GM12801 (cell line): ENCODE results near the gene HTRA3.

Experiments
- TF ChIP-seq, protein P1 (sequence below): IDR thresholded peaks from one replicate; pipeline ENCODE4 v1.5.1; 2011; ENCODE audit warnings: control low read depth; ENCODE audit not compliant: insufficient read length; ENCODE audit errors: extremely low read depth

Gene HTRA3

GRCh38 chr4:8224975-8225625 is 44.5 kb upstream of the HTRA3 start:
- TF ChIP-seq, protein P1, sequence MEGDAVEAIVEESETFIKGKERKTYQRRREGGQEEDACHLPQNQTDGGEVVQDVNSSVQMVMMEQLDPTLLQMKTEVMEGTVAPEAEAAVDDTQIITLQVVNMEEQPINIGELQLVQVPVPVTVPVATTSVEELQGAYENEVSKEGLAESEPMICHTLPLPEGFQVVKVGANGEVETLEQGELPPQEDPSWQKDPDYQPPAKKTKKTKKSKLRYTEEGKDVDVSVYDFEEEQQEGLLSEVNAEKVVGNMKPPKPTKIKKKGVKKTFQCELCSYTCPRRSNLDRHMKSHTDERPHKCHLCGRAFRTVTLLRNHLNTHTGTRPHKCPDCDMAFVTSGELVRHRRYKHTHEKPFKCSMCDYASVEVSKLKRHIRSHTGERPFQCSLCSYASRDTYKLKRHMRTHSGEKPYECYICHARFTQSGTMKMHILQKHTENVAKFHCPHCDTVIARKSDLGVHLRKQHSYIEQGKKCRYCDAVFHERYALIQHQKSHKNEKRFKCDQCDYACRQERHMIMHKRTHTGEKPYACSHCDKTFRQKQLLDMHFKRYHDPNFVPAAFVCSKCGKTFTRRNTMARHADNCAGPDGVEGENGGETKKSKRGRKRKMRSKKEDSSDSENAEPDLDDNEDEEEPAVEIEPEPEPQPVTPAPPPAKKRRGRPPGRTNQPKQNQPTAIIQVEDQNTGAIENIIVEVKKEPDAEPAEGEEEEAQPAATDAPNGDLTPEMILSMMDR = no peak

DNA sequence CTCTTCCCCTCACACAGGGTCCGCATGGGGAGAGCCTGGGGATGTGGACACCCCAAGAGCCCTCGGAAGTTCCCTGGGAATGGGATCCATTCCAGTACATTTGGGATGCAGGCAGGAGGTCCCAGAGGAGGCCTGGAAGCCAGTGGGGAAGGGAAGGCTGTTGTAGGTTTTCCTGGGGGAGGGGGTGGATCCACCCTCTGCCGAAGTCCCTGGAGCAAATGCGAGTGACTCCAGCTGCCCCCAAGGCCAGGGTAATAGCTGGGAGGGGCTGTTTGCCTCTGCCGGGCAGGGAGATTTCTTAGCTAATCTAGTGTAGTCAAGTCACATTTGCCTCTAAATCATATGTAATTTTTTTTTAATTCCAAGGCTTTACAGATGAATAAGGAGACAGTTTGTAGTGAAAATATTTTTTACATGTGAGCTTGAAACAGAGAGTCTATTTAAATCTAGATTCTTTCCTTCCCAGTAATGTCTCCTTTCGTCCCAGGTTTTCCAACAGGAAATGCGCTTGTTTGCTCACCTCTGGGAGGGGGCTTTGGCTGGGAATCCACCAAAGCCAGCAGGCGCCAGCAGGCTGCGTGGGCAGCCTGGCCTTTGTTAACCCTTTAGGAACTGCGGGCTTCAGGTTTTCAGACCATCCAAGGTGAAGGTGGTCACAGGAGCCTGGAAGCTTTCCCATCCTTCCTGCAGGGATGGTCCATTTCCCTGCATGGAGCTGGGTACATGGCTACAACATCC is 43.7 kb upstream of the HTRA3 start:
- TF ChIP-seq, protein P1 = no peak

DNA sequence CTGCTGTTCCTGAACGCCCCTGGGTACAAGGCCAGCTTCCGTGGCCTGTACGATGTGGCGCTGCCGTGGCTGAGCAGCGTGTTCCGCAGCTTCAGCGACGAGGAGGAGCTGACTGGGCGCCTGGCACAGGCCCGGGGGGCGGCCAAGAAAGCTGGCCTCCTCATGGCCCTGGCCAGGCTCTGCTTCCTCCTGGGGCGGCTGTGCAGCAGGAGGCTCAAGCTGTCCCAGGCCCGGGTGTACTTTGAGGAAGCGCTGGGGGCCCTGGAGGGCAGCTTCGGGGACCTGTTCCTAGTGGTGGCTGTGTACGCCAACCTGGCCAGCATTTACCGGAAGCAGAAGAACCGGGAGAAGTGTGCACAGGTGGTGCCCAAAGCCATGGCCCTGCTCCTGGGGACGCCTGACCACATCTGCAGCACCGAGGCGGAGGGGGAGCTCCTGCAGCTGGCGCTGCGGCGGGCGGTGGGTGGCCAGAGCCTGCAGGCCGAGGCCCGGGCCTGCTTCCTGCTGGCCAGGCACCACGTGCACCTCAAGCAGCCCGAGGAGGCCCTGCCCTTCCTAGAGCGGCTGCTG is 42.3 kb upstream of the HTRA3 start:
- TF ChIP-seq, protein P1 = no peak

DNA sequence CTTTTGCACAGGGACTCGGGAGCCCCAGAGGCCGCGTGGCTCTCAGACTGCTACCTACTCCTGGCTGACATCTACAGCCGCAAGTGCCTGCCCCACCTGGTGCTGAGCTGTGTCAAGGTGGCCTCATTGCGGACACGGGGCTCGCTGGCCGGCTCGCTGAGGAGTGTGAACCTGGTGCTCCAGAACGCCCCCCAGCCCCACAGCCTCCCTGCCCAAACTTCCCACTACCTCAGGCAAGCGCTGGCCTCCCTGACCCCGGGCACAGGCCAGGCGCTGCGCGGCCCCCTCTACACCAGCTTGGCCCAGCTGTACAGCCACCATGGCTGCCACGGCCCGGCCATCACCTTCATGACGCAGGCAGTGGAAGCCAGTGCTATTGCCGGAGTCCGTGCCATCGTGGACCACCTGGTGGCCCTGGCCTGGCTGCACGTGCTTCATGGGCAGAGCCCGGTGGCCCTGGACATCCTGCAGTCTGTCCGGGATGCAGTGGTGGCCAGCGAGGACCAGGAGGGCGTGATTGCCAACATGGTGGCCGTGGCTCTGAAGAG is 41.7 kb upstream of the HTRA3 start:
- TF ChIP-seq, protein P1 = no peak

GRCh38 chr4:8228319-8229250 is 41.0 kb upstream of the HTRA3 start:
- TF ChIP-seq, protein P1 = no peak

- TF ChIP-seq, protein P1 = no peak
These were observed 40.1 kb upstream of the HTRA3 start for GRCh38 chr4:8229331-8229975.
